SJCRH30 (cell line): ENCODE data around the gene RNF26. TPM values are rescaled to one million over a fixed set of nuclear protein-coding genes. Genes with fewer than 3 reads are reported as not detected.
"Not testable (repeated sequence)": the region's sequence is repeated elsewhere in the genome, so short reads cannot be mapped to it uniquely, and the experiment has no call there.

Source experiments
- DNase-seq, 2 experiments: peaks; one replicate each; pipeline ENCODE4 v3.0.0-alpha.2; 2015 to 2020
- H3K27ac ChIP-seq: fragments of 250-450 bp; sonication (Bioruptor Pico); 2 replicates; pipeline ENCODE4 v1.5.1; 2020; ENCODE audit warnings: mild to moderate bottlenecking, moderate library complexity
- H3K27me3 ChIP-seq: fragments of 250-450 bp; sonication (Bioruptor Pico); 2 replicates; pipeline ENCODE4 v1.5.1; 2020; ENCODE audit warnings: mild to moderate bottlenecking, moderate library complexity
- H3K36me3 ChIP-seq: fragments of 250-450 bp; sonication (Bioruptor Pico); 2 replicates; pipeline ENCODE4 v1.5.1; 2020; ENCODE audit warnings: mild to moderate bottlenecking, moderate library complexity
- H3K4me1 ChIP-seq: fragments of 250-450 bp; sonication (Bioruptor Pico); 2 replicates; pipeline ENCODE4 v1.5.1; 2020; ENCODE audit warnings: mild to moderate bottlenecking, moderate library complexity
- H3K4me3 ChIP-seq: fragments of 250-450 bp; sonication (Bioruptor Pico); 2 replicates; pipeline ENCODE4 v1.5.1; 2020; ENCODE audit warnings: mild to moderate bottlenecking, moderate library complexity
- H3K9me3 ChIP-seq: fragments of 250-450 bp; sonication (Bioruptor Pico); replicated peaks from 2 replicates; pipeline ENCODE4 v1.5.1; 2020; ENCODE audit warnings: mild to moderate bottlenecking, moderate library complexity
- total RNA-seq: library from RNA; depleted of rRNA; stranded (reverse); fragments of >200 nt; shearing (Covaris generic); gene quantifications from 2 replicates; pipeline ENCODE4 v1.2.3, GENCODE V29; 2014

The RNF26 gene
- total RNA-seq, 1 experiment from 2014 or later = 10.4 TPM

- peak; percentile 70 to 84 for DNase-seq
These were observed 39.7 kb downstream of the RNF26 start for GRCh38 chr11:119373921-119374631.

GRCh38 chr11:119374632-119375336 is 40.5 kb downstream of the RNF26 start:
- H3K4me1 ChIP-seq = peaks cover 48% of the 10 kb centered on the region

More at GRCh38 chr11:119373921-119374631, 39.7 kb downstream of the RNF26 start:
- no peak overlapping the region for H3K27ac ChIP-seq
- no peaks in the 10 kb centered on the region for H3K36me3 ChIP-seq
- peaks cover 53% of the 10 kb centered on the region for H3K4me1 ChIP-seq
- no peaks in the 10 kb centered on the region for H3K27me3 ChIP-seq
- H3K9me3 ChIP-seq = no peaks in the 10 kb centered on the region
- no peak overlapping the region for H3K4me3 ChIP-seq

GRCh38 chr11:119375337-119376196 is 41.2 kb downstream of the RNF26 start:
- Histone ChIP-seq H3K4me3 (peak overlapping the region; percentile 40), H3K27ac (peak overlapping the region; percentile 55), H3K4me1 (peaks cover 41% of the 10 kb centered on the region)

More at GRCh38 chr11:119374632-119375336, 40.5 kb downstream of the RNF26 start:
- Histone ChIP-seq H3K9me3 (no peaks in the 10 kb centered on the region), H3K4me3 (no peak overlapping the region), H3K27me3 (no peaks in the 10 kb centered on the region), H3K36me3 (no peaks in the 10 kb centered on the region), H3K27ac (no peak overlapping the region)
- DNase-seq = no peak

GRCh38 chr11:119376197-119376847 is 42.0 kb downstream of the RNF26 start:
- H3K4me1 ChIP-seq = peaks cover 37% of the 10 kb centered on the region
- DNase-seq = peak; percentile 82 to 86
- H3K9me3 ChIP-seq = no peaks in the 10 kb centered on the region
- H3K36me3 ChIP-seq = no peaks in the 10 kb centered on the region
- peak overlapping the region; percentile 40 for H3K4me3 ChIP-seq
- peak overlapping the region; percentile 55 for H3K27ac ChIP-seq
- H3K27me3 ChIP-seq = no peaks in the 10 kb centered on the region

More at GRCh38 chr11:119375337-119376196, 41.2 kb downstream of the RNF26 start:
- Histone ChIP-seq H3K27me3 (no peaks in the 10 kb centered on the region), H3K36me3 (no peaks in the 10 kb centered on the region), H3K9me3 (no peaks in the 10 kb centered on the region)
- peak; percentile 57 to 68 for DNase-seq

- DNase-seq = peak in 1 of 2 experiments; percentile 17
- H3K4me1 ChIP-seq = peaks cover 36% of the 10 kb centered on the region
- no peaks in the 10 kb centered on the region for H3K27me3 ChIP-seq
- 0 out of 2 replicates have a peak overlapping the region, but pooled peaks have one; percentile 55 for H3K27ac ChIP-seq
- H3K9me3 ChIP-seq = no peaks in the 10 kb centered on the region
- no peaks in the 10 kb centered on the region for H3K36me3 ChIP-seq
- H3K4me3 ChIP-seq = no peak overlapping the region
These were observed 43.0 kb downstream of the RNF26 start for GRCh38 chr11:119377112-119377901.

- DNase-seq = no peak
- Histone ChIP-seq H3K27me3 (no peaks in the 10 kb centered on the region), H3K4me3 (no peak overlapping the region), H3K36me3 (no peaks in the 10 kb centered on the region), H3K4me1 (peaks cover 36% of the 10 kb centered on the region), H3K27ac (no peak overlapping the region), H3K9me3 (no peaks in the 10 kb centered on the region)
These were observed 43.8 kb downstream of the RNF26 start for GRCh38 chr11:119377961-119378667.

- no peaks in the 10 kb centered on the region for H3K9me3 ChIP-seq
- H3K4me3 ChIP-seq = no peak overlapping the region
- DNase-seq = peak in 1 of 2 experiments; percentile 25
- no peaks in the 10 kb centered on the region for H3K36me3 ChIP-seq
- no peak overlapping the region for H3K27ac ChIP-seq
- H3K4me1 ChIP-seq = peaks cover 36% of the 10 kb centered on the region
- H3K27me3 ChIP-seq = no peaks in the 10 kb centered on the region
These were observed 44.6 kb downstream of the RNF26 start for GRCh38 chr11:119378851-119379465.

- no peaks in the 10 kb centered on the region for H3K27me3 ChIP-seq
- no peaks in the 10 kb centered on the region for H3K9me3 ChIP-seq
- H3K36me3 ChIP-seq = no peaks in the 10 kb centered on the region
- H3K4me1 ChIP-seq = peaks cover 26% of the 10 kb centered on the region
- peak overlapping the region; percentile 61 for H3K4me3 ChIP-seq
- DNase-seq = no peak
- H3K27ac ChIP-seq = peak overlapping the region; percentile 30; the same call in 1 of the 2 replicates
These were observed 46.0 kb downstream of the RNF26 start for GRCh38 chr11:119380160-119380826.

- peak overlapping the region; percentile 61 for H3K4me3 ChIP-seq
- no peaks in the 10 kb centered on the region for H3K9me3 ChIP-seq
- no peaks in the 10 kb centered on the region for H3K36me3 ChIP-seq
- DNase-seq = peak; percentile 26 to 52
- H3K4me1 ChIP-seq = peaks cover 21% of the 10 kb centered on the region
- peak overlapping the region; percentile 30 for H3K27ac ChIP-seq
- no peaks in the 10 kb centered on the region for H3K27me3 ChIP-seq
These were observed 46.5 kb downstream of the RNF26 start for GRCh38 chr11:119380827-119381180.

GRCh38 chr11:119381181-119381988 is 47.1 kb downstream of the RNF26 start, which contains the start of gene USP2:
TSS of gene USP2 (minus strand) at chr11:119381690. CDS start at chr11:119373480, 8,210 bp downstream.
- Histone ChIP-seq H3K27ac (peak within 1 kb of the TSS; percentile 30), H3K36me3 (no peaks in the 10 kb centered on the region), H3K27me3 (no peaks in the 10 kb centered on the region), H3K4me1 (peaks cover 18% of the 10 kb centered on the region), H3K4me3 (peak within 1 kb of the TSS; percentile 61), H3K9me3 (no peaks in the 10 kb centered on the region)
- DNase-seq = peak; percentile 90 to 93

- Histone ChIP-seq H3K27me3 (no peaks in the 10 kb centered on the region), H3K9me3 (no peaks in the 10 kb centered on the region), H3K36me3 (no peaks in the 10 kb centered on the region), H3K27ac (no peak overlapping the region), H3K4me1 (peaks cover 13% of the 10 kb centered on the region), H3K4me3 (peak overlapping the region; percentile 61)
- no peak for DNase-seq
These were observed 47.8 kb downstream of the RNF26 start for GRCh38 chr11:119382101-119382500.

- not testable (repeated sequence) for H3K4me1 ChIP-seq, DNase-seq
These were observed 48.2 kb downstream of the RNF26 start for GRCh38 chr11:119382513-119382912.

More at GRCh38 chr11:119382513-119382912, 48.2 kb downstream of the RNF26 start:
- H3K27me3 ChIP-seq, H3K9me3 ChIP-seq, H3K4me3 ChIP-seq, H3K27ac ChIP-seq, H3K36me3 ChIP-seq: not testable (repeated sequence)
